IgD-negative memory B cell (primary cell): ENCODE results near the gene TMEM43. TPM values are rescaled to one million over a fixed set of nuclear protein-coding genes. Genes with fewer than 3 reads are reported as not detected.
A peak's percentile ranks its signal among the peaks of the same experiment; 100 is the strongest.

ENCODE experiments used
- H3K27ac Mint-ChIP-seq, 3 donors: one replicate each; pipeline ENCODE4 v1.8.0; 2020 to 2022; ENCODE audit warnings: mild to moderate bottlenecking in 3 of 3, mixed read lengths in 3 of 3, moderate library complexity in 1 of 3
- H3K27me3 Mint-ChIP-seq: one replicate; pipeline ENCODE4 v1.8.0; 2021; ENCODE audit warnings: mixed read lengths
- H3K36me3 Mint-ChIP-seq: one replicate; pipeline ENCODE4 v1.8.0; 2020; ENCODE audit warnings: mild to moderate bottlenecking, mixed read lengths
- H3K4me1 Mint-ChIP-seq, 3 donors: one replicate each; pipeline ENCODE4 v1.8.0; 2020 to 2022; ENCODE audit warnings: mixed read lengths in 3 of 3, mild to moderate bottlenecking in 1 of 3
- H3K4me3 Mint-ChIP-seq, 4 donors: one replicate each; pipeline ENCODE4 v1.8.0; 2020 to 2022; ENCODE audit warnings: mild to moderate bottlenecking in 4 of 4, mixed read lengths in 4 of 4, moderate library complexity in 3 of 4
- H3K9me3 Mint-ChIP-seq, 3 donors: one replicate each; pipeline ENCODE4 v1.8.0; 2020 to 2021; ENCODE audit warnings: mixed read lengths in 3 of 3, mild to moderate bottlenecking in 1 of 3
- polyA plus RNA-seq: library from polyadenylated mRNA; unstranded; fragments of 300-500 nt; fragmentation: Illumina TruSeq; gene quantifications from one replicate; pipeline ENCODE4 v1.2.3, GENCODE V29; 2021

The TMEM43 gene
- polyA plus RNA-seq, 1 donor from 2014 or later: 40.0 TPM

DNA sequence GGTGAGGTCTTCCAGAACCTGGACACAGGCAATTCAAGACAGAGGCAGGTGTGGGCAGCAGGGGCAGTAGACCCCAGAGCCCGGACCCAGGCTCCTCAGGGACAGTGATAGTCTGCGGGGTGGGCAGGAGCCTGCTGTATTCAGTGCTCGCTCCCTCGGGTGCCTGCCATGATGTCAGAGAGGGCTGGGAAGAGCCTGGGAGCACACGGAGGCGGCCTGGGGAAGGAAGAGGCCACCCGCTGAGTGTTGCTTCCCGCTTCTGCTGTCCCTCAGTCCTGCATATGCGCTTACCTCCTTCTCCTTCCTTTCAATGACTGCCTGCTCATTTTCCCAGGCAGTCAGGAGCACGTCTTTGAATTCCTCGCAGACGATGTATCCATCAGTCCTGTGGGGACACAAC is 22.8 kb downstream of the TMEM43 start:
- H3K27ac Mint-ChIP-seq: peak overlapping the region; percentile 80 to 99 (median 96)
- H3K9me3 Mint-ChIP-seq: no peaks in the 10 kb centered on the region
- no peaks in the 10 kb centered on the region for H3K27me3 Mint-ChIP-seq
- peaks cover 3% of the 10 kb centered on the region for H3K36me3 Mint-ChIP-seq
- peak overlapping the region in 1 of 4 donors; percentile 16 for H3K4me3 Mint-ChIP-seq
- H3K4me1 Mint-ChIP-seq: peaks cover 10 to 16% (median 14%) of the 10 kb centered on the region in 3 donors

- Mint-ChIP-seq H3K27me3 (no peaks in the 10 kb centered on the region), H3K36me3 (peaks cover 3% of the 10 kb centered on the region), H3K4me3 (peak overlapping the region in 1 of 4 donors; percentile 16), H3K27ac (peak overlapping the region in 2 of 3 donors; percentile 80 to 96), H3K4me1 (peaks cover 10 to 16% (median 14%) of the 10 kb centered on the region in 3 donors), H3K9me3 (no peaks in the 10 kb centered on the region)
These were observed 23.5 kb downstream of the TMEM43 start for GRCh38 chr3:14148041-14148985.

GRCh38 chr3:14150078-14150477 is 25.2 kb downstream of the TMEM43 start:
- Mint-ChIP-seq H3K9me3 (no peaks in the 10 kb centered on the region), H3K4me1 (peaks cover 5 to 6% (median 6%) of the 10 kb centered on the region in 3 donors), H3K4me3 (no peak overlapping the region), H3K27me3 (no peaks in the 10 kb centered on the region), H3K27ac (peak overlapping the region in 2 of 3 donors; percentile 18 to 39), H3K36me3 (peaks cover 3% of the 10 kb centered on the region)

GRCh38 chr3:14150491-14151230 is 25.8 kb downstream of the TMEM43 start:
- no peak overlapping the region for H3K4me3 Mint-ChIP-seq
- peak overlapping the region in 2 of 3 donors; percentile 18 to 31 for H3K27ac Mint-ChIP-seq
- H3K9me3 Mint-ChIP-seq: no peaks in the 10 kb centered on the region
- peaks cover 2 to 5% (median 3%) of the 10 kb centered on the region in 3 donors for H3K4me1 Mint-ChIP-seq
- no peaks in the 10 kb centered on the region for H3K27me3 Mint-ChIP-seq
- H3K36me3 Mint-ChIP-seq: peaks cover 6% of the 10 kb centered on the region

DNA sequence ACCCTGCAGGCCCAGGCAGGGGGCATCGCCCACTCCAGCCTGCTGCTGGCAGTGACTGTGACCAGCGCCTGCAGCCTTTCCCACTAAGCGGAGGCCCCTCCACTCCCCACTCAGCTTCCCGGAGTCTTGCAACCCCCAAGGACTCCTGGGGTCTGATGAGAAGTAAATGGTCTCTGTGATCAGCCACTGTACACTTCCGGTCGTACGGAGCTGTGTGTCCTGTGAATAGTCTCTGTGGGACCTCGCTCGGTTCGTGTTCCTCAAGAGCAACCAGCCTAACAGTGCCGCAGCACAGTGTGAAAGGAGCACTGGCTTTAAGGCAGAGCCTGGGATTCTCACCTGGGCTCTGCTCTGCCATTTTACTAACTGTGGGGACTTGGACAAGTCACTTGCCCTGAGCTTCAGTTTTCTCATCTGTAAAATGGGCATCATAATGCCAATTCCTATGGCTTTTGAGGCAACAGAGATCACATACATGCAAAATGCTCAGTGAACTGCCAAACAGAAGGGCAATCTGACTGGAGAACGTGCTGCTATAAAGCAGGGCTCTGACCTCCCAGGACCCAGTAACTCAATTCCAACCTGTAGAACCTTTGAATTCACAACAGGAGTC is 26.7 kb downstream of the TMEM43 start:
- Mint-ChIP-seq H3K36me3 (peaks cover 6% of the 10 kb centered on the region), H3K9me3 (no peaks in the 10 kb centered on the region), H3K4me1 (peaks cover 0 to 5% (median 0%) of the 10 kb centered on the region in 3 donors), H3K27ac (no peak overlapping the region), H3K27me3 (no peaks in the 10 kb centered on the region), H3K4me3 (no peak overlapping the region)

DNA sequence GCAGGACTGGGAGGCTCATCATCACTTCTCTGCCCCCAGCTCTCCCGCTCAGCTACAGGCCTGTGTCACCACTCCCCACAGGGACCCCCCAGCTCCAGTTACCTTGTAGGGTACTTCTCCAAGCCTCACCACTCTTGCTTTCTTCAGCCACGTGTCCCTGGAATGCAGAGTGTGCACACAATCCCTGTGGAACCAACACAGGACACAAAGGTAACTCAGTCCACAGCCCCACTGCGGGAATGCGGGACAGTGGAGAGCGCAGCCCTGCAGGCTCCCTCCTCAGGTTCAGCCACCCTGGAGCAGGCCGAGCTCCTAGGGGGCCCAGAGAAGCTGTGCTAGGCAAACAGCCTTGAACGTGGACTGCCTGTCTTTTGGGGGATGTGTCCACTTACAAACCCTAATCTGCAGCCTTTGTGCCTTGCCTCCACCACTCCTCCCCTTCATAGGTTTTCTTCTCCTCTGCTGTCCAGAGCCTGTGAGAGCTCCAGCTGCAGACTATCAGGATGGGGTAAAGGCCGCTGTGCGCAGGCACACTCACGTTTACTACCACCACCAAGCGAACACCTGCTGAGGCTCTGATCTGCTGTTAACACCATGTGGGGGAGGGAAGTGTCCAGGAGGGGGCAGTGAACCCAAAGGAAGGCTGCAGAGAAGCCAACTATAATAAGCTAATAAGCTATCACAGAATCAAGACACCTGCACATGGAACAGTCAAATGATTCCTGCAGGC is 27.5 kb downstream of the TMEM43 start:
- H3K27ac Mint-ChIP-seq: peak overlapping the region in 2 of 3 donors; percentile 49 to 53
- no peaks in the 10 kb centered on the region for H3K27me3 Mint-ChIP-seq
- peaks cover 4% of the 10 kb centered on the region for H3K36me3 Mint-ChIP-seq
- H3K4me1 Mint-ChIP-seq: peaks cover 0 to under 1% (median 0%) of the 10 kb centered on the region in 3 donors
- H3K9me3 Mint-ChIP-seq: no peaks in the 10 kb centered on the region
- H3K4me3 Mint-ChIP-seq: no peak overlapping the region

GRCh38 chr3:14152963-14153355 is 28.1 kb downstream of the TMEM43 start:
- peaks cover 4% of the 10 kb centered on the region for H3K36me3 Mint-ChIP-seq
- H3K4me3 Mint-ChIP-seq: no peak overlapping the region
- peak overlapping the region in 1 of 3 donors; percentile 49 for H3K27ac Mint-ChIP-seq
- no peaks in the 10 kb centered on the region for H3K9me3 Mint-ChIP-seq
- H3K4me1 Mint-ChIP-seq: no peaks in the 10 kb centered on the region
- H3K27me3 Mint-ChIP-seq: no peaks in the 10 kb centered on the region

- Mint-ChIP-seq H3K27ac (peak overlapping the region in 1 of 3 donors; percentile 68), H3K9me3 (no peaks in the 10 kb centered on the region), H3K4me3 (no peak overlapping the region), H3K4me1 (no peaks in the 10 kb centered on the region), H3K27me3 (no peaks in the 10 kb centered on the region), H3K36me3 (peaks cover 4% of the 10 kb centered on the region)
These were observed 28.8 kb downstream of the TMEM43 start for GRCh38 chr3:14153663-14154062.

DNA sequence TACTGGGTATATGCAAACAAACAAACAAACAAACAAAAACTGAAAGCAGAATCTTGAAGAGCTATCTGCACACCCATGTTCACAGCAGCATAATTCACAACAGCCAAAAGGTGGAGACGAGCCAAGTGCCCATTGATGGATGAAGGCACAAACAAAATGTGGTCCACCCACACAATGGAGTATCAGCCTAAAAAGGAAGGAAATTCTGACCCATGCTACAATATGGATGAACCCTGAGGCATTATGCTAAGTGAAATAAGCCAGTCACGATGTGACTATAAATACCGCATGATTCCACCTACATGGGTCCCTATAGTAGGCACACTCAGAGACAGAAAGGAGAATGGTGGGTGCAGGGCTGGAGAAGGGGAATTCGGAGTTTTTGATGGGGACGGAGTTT is 29.4 kb downstream of the TMEM43 start:
- Mint-ChIP-seq H3K4me1 (no peaks in the 10 kb centered on the region), H3K9me3 (no peaks in the 10 kb centered on the region), H3K27ac (peak overlapping the region in 1 of 3 donors; percentile 55), H3K27me3 (no peaks in the 10 kb centered on the region), H3K36me3 (peaks cover 7% of the 10 kb centered on the region), H3K4me3 (no peak overlapping the region)

- Mint-ChIP-seq H3K4me1 (no peaks in the 10 kb centered on the region), H3K36me3 (peaks cover 8% of the 10 kb centered on the region), H3K4me3 (no peak overlapping the region), H3K27me3 (no peaks in the 10 kb centered on the region), H3K27ac (no peak overlapping the region), H3K9me3 (no peaks in the 10 kb centered on the region)
These were observed 30.1 kb downstream of the TMEM43 start for GRCh38 chr3:14154895-14155440.

- H3K4me3 Mint-ChIP-seq: no peak overlapping the region
These were observed 31.3 kb downstream of the TMEM43 start for GRCh38 chr3:14156201-14156600.

DNA sequence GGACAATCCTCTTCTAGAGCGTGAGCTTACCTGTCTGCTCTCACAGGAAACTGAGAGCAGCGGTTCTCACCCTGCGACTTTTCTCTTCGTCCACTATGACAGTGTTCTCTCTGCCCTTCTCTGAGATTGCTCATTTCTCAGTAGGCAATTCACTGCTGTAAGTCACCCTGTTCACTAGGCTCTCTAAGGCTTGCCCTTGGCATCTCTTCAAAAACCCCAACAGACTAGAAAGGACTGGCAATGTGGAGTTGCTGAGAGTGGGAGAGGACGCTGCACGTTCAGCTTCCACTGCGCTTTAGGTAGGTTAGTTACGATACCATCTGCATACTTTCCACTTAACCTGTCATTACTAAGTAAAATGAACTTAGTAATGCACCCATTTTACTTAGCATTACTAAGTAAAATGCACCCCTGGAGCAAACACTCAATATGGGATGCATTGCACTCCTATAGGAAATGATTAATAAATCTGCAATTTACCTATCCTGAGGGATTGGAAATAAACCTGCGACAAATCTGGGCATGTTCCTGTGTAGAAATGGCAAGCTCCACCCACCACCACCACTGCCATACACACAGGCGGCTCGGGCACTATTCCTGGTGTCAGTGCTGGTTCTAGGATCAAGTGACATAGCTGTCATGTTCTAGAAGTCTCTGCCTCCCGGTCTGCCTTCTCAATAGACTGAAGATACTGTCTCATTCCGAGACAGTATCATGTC is 32.1 kb downstream of the TMEM43 start:
- Mint-ChIP-seq H3K36me3 (peaks cover 24% of the 10 kb centered on the region), H3K27ac (peak overlapping the region in 2 of 3 donors; percentile 39 to 49), H3K9me3 (peaks cover 2 to 10% (median 6%) of the 10 kb centered on the region in 3 donors), H3K4me3 (no peak overlapping the region), H3K27me3 (no peaks in the 10 kb centered on the region), H3K4me1 (no peaks in the 10 kb centered on the region)

More at GRCh38 chr3:14156201-14156600, 31.3 kb downstream of the TMEM43 start:
- Mint-ChIP-seq H3K9me3 (peaks cover 0 to 3% (median 2%) of the 10 kb centered on the region in 3 donors), H3K36me3 (peaks cover 17% of the 10 kb centered on the region), H3K27ac (peak overlapping the region in 1 of 3 donors; percentile 49), H3K27me3 (no peaks in the 10 kb centered on the region), H3K4me1 (no peaks in the 10 kb centered on the region)

- Mint-ChIP-seq H3K27ac (no peak overlapping the region), H3K27me3 (no peaks in the 10 kb centered on the region), H3K4me1 (no peaks in the 10 kb centered on the region), H3K9me3 (peaks cover 8 to 15% (median 10%) of the 10 kb centered on the region in 3 donors), H3K4me3 (no peak overlapping the region), H3K36me3 (peaks cover 28% of the 10 kb centered on the region)
These were observed 33.1 kb downstream of the TMEM43 start for GRCh38 chr3:14157951-14158350.
